AG04449 (cell line): Measurements from ENCODE around the gene PRDM8.
"Not testable (repeated sequence)": the region's sequence is repeated elsewhere in the genome, so short reads cannot be mapped to it uniquely, and the experiment has no call there.

ENCODE experiments used
- CTCF ChIA-PET: fragments of 350-600 bp; formaldehyde crosslinking; extraction: SDS; loops from one replicate; lab custom pipeline; 2021; ENCODE audit warnings: antibody characterized with exemption; lab: Yijun Ruan, JAX
- POLR2A ChIA-PET: fragments of 400-600, 350-600 bp; formaldehyde crosslinking; extraction: SDS; loops from one replicate; lab custom pipeline; 2020; ENCODE audit warnings: antibody characterized with exemption, inconsistent platforms; lab: Yijun Ruan, JAX
- DNase-seq: peaks from one replicate; pipeline ENCODE4 v3.0.0-alpha.2; 2010; ENCODE audit warnings: low read depth, low spot score
- H3K4me3 ChIP-seq: 2 replicates; pipeline ENCODE4 v1.5.1; 2011; ENCODE audit warnings: low read depth, mild to moderate bottlenecking, control low read depth, low read length
- CTCF ChIP-seq: IDR thresholded peaks from one replicate; pipeline ENCODE4 v1.5.1; 2011; ENCODE audit warnings: mild to moderate bottlenecking, moderate library complexity, low read length, control low read depth, inconsistent platforms; ENCODE audit not compliant: insufficient read depth; ENCODE audit errors: missing control alignments

The PRDM8 gene

DNA sequence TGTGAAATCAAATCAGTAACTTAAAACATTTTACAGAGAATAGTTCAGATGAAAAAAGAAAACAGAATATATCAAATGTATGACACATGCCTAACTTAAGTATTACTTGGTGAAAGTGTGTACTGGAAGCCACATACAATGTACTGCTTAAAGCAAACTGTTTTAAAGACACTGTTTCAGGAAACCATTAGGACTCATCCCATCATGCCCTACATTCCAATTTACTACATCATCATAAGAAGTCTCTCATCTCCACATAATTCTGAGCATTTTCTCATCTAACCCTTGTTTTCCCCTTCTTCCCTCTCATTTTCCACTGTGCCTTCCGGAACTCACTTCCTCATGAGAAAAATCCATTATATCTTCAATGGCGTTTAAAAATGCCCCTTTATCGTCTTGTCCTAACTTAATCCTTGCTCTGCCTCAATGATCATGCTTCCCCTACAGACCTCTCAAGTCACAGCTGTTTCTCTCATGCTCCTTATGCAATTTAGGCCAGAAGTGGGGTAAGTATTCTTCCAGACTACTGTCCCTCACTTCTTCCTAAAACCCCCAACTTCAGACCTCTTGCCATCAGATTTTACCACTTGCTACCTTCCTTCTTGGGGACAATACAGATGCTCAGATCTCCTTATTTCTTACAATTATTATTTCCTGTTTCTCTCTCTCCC lies 42.3 kb downstream of the PRDM8 start:
- TF ChIP-seq CTCF = no peak
- POLR2A ChIA-PET = interaction anchor here (2.6 kb wide), 1 partner anchor 26 kb away, joined by 14 read pairs; the partner anchor contains the start of gene FGF5
- no peak for DNase-seq
- H3K4me3 ChIP-seq = no peak overlapping the region
- CTCF ChIA-PET = no interaction called here

- CTCF ChIA-PET = interaction anchor here (0.9 kb wide), 2 partner anchors 26 to 82 kb away, joined by 3 to 4 read pairs; partner anchors contain the start of gene FGF5
- POLR2A ChIA-PET = interaction anchor here (2.6 kb wide), 1 partner anchor 25 kb away, joined by 14 read pairs; the partner anchor contains the start of gene FGF5
Measured at GRCh38 chr4:80240976-80241375, 43.7 kb downstream of the PRDM8 start.

GRCh38 chr4:80243274-80244018 lies 46.1 kb downstream of the PRDM8 start:
- no peak overlapping the region for H3K4me3 ChIP-seq
- POLR2A ChIA-PET = no interaction called here
- CTCF ChIA-PET = interaction anchor here (1.3 kb wide), 1 partner anchor 27 kb away, joined by 3 read pairs; no protein-coding TSS in a partner anchor
- no peak for DNase-seq
- no peak for TF ChIP-seq CTCF

More at GRCh38 chr4:80240976-80241375, 43.7 kb downstream of the PRDM8 start:
- no peak for DNase-seq
- H3K4me3 ChIP-seq = no peak overlapping the region
- TF ChIP-seq CTCF = no peak

DNA sequence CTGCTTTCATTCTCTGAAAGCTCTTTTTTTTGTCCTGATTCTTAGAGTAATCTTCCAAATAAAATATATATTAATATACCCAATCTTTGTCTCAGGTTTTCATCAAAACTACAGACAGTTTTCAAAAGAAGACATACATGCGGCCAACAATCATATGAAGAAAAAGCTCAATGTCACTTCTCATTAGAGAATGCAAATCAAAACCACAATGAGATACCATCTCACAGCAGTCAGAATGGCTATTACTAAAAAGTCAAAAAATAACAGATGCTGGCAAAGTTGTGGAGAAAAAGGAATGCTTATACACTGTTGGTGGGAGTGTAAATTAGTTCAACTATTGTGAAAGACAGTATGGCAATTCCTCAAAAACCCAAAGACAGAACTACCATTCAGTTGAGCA lies 50.2 kb downstream of the PRDM8 start:
- not testable (repeated sequence) for DNase-seq, H3K4me3 ChIP-seq
- ChIA-PET CTCF (interaction anchor here (1.0 kb wide), 1 partner anchor 11 kb away, joined by 3 read pairs; no protein-coding TSS in a partner anchor), POLR2A (interaction anchor here (1.0 kb wide), 1 partner anchor 19 kb away, joined by 4 read pairs; the partner anchor contains the start of gene FGF5)

DNA sequence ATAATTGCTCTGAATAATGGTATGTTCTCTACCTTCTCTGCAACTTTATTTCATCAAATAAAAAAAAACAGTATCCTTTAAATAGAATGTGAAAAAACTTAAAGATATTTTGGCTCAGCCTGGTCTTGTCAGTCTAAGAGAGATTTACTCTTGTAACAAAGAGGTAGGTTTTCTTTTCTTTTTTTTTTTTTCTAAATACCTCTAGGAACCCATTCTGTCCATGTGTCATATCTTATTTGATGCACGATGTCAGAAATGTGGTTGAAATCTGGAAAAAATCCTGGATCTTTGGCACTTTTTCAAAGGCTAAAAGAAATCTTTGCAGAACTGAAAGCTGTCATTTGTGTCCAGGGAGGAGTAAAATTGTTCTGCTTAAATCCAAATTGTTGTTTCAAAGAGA lies 51.8 kb downstream of the PRDM8 start:
- no peak for TF ChIP-seq CTCF
- H3K4me3 ChIP-seq = no peak overlapping the region
- ChIA-PET CTCF (interaction anchor here (2.2 kb wide), 1 partner anchor 28 kb away, joined by 7 read pairs; no protein-coding TSS in a partner anchor), POLR2A (no interaction called here)
- DNase-seq = no peak

GRCh38 chr4:80252427-80252826 lies 55.1 kb downstream of the PRDM8 start:
- DNase-seq = no peak
- CTCF ChIA-PET = interaction anchor here (1.2 to 1.8 kb wide), 2 partner anchors 11 to 13 kb away, joined by 3 to 8 read pairs; no protein-coding TSS in a partner anchor
- POLR2A ChIA-PET = interaction anchor here (1.2 to 6.6 kb wide), 2 partner anchors 14 to 17 kb away, joined by 3 to 43 read pairs; partner anchors contain the start of gene FGF5
- no peak overlapping the region for H3K4me3 ChIP-seq
- no peak for TF ChIP-seq CTCF
